GM12875 (cell line): ENCODE data around the gene WDR76.

Experiments
- H3K4me3 ChIP-seq: one replicate; pipeline ENCODE4 v1.5.1; 2011; ENCODE audit warnings: low read depth, low read length, control low read depth
- TF ChIP-seq, protein P1 (sequence below): IDR thresholded peaks from 2 replicates; pipeline ENCODE4 v1.5.1; 2011; ENCODE audit warnings: low read depth, mild to moderate bottlenecking, control low read depth, inconsistent platforms, low read length, moderate library complexity, borderline replicate concordance; ENCODE audit not compliant: insufficient read depth

WDR76 gene

DNA sequence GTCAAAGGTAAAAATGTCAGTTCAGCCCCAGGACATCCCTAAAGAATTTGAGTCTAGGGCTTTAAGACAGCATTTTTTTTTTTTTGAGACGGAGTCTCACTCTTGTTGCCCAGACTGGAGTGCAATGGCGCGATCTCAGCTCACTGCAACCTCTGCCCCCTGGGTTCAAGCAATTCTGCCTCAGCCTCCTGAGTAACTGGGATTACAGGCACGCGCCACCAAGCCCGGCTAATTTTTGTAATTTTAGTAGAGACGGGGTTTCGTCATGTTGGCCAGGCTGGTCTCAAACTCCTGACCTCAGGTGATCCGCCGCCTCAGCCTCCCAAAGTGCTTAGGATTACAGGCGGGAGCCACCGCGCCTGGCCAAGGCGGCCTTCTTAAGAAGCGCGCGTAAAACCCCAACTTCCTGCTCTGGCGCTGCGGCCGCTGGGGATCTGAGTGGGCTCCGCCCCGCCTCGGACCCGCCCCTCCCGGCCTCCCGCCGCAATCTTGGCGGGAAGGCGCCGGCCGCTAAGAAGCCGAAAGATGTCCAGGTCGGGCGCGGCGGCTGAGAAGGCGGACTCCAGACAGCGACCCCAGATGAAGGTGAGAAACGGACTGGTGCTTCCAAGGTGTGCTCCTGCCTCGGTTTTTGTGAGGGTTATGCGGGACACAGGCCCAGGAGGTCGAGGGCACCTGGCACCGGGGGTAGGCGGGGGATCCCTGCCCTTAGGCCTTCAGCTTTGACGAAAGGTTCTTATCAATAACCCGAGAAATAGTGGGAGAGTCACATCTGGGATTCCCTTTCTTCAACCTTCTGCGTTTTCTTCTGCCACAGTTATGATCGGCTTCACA, at the start of gene WDR76:
WDR76 (plus strand) TSS at position 495 of the 834 bp plus-strand sequence; CDS start at position 526, 31 bp downstream.
- peak within 1 kb of the TSS; percentile 89 for H3K4me3 ChIP-seq
- TF ChIP-seq, protein P1, sequence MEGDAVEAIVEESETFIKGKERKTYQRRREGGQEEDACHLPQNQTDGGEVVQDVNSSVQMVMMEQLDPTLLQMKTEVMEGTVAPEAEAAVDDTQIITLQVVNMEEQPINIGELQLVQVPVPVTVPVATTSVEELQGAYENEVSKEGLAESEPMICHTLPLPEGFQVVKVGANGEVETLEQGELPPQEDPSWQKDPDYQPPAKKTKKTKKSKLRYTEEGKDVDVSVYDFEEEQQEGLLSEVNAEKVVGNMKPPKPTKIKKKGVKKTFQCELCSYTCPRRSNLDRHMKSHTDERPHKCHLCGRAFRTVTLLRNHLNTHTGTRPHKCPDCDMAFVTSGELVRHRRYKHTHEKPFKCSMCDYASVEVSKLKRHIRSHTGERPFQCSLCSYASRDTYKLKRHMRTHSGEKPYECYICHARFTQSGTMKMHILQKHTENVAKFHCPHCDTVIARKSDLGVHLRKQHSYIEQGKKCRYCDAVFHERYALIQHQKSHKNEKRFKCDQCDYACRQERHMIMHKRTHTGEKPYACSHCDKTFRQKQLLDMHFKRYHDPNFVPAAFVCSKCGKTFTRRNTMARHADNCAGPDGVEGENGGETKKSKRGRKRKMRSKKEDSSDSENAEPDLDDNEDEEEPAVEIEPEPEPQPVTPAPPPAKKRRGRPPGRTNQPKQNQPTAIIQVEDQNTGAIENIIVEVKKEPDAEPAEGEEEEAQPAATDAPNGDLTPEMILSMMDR = no peak

DNA sequence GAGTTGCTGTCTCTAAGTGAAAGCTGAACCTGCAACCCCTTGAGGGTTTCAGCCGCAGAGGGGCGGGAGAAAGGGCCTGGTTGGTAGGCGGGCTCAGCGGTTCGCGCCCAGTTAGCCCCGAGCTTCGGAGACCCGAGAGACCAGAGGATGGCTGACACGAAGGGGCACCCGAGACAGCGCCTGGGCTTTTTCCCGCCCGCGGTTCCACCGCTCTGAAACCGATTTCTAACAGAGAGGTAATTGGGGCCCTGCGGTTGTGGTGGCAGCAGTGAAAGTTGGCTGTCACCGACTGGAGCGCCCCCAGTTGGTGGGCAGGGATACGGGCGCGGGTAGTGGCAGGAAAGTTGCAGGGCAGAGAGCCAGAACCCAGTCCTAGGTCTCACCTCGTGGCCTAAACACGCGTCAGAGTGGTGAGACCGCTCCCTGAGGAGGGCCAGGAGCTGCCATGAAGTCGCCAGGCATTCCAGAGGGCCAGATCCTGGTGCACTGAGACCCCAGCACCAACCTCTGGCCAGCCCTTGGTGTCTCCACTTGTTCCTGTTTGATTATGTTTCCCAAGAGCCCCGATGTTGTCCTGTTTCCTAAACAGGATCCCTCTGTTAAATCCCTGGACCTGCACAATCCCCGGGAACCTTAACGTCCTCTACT, 49.4 kb upstream of the WDR76 start:
- TF ChIP-seq, protein P1 = peak; percentile 88
- H3K4me3 ChIP-seq = peak overlapping the region; percentile 65

DNA sequence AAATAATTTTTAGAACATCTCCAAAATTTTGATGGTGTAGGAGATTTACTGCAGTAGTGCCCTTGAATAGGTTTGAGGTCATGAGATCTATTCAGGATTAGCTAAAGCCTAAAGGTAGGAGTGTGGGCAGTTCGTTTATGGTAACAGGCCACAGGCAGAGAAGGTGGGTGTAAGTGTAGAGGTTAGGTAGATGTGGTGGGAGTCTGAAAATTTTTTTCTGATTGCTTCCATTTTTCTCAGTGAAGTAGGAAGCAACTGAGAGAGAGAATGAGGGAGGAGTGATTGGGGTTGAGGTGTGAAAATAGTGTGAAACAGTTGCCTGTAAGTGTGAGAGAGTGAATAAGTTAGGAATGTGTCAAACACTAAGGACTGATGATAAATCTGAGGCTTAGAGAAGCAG, 47.8 kb upstream of the WDR76 start:
- H3K4me3 ChIP-seq = no peak overlapping the region

DNA sequence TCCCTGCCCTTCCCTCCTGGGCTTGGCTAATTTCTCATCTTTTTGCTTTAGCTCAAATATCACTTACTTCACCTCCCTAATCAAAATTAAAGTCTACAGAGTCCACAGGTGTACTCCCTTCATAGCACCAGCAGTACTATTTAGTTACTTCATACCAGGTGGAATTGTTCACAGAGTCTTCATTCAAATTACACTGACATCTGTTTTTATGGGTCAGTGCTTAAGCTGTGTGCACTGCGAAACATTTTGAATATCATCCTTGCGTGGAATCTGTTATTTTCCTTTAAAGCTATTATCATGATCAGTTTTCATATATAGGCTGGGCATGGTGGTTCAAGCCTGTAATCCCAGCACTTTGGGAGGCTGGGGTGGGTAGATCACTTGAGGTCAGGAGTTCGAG, 37.4 kb upstream of the WDR76 start:
- TF ChIP-seq, protein P1 = no peak
- no peak overlapping the region for H3K4me3 ChIP-seq

More for the DNA sequence above, 47.8 kb upstream of the WDR76 start:
- TF ChIP-seq, protein P1 = no peak

DNA sequence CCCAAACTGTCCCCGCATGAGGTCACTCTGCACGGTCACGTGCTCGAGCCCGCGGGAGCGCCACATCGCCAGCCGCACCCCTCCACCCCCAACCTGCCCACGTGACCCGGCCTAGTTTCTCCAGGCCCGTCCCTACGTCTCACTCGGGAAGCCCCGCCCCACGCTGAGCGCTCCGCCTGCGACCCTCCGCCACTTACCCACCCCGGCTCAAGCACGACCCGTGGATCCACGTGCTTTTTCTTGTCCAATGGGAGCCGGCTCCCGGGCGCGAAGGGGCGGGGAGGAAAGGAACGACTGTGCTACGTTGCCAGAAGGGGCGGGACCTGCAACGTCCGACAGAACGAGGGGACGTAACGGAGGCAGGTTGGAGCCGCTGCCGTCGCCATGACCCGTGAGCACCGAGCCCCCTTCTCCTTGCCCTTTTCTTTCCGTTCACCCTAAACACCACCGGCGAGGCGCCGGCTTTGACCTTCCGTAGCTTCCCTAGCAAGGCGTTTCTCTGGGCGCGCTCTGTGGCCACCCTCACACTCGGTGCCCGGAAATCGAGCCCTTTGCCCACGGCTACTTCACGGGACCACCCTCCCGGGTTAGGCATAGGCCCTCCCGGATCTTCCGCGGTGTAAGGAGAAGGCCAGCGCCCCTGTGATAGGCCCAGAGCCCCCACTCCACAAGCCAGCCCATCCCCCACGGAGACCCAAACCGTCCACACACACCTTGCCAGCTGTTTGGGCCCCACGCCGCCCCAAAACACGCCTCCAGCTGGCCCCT, 34.6 kb upstream of the WDR76 start, which contains the start of gene SERF2:
SERF2 (plus strand) TSS at position 328 of the 768 bp plus-strand sequence; CDS start at position 385, 57 bp downstream.
- TF ChIP-seq, protein P1 = no peak
- H3K4me3 ChIP-seq = peak within 1 kb of the TSS; percentile 96

DNA sequence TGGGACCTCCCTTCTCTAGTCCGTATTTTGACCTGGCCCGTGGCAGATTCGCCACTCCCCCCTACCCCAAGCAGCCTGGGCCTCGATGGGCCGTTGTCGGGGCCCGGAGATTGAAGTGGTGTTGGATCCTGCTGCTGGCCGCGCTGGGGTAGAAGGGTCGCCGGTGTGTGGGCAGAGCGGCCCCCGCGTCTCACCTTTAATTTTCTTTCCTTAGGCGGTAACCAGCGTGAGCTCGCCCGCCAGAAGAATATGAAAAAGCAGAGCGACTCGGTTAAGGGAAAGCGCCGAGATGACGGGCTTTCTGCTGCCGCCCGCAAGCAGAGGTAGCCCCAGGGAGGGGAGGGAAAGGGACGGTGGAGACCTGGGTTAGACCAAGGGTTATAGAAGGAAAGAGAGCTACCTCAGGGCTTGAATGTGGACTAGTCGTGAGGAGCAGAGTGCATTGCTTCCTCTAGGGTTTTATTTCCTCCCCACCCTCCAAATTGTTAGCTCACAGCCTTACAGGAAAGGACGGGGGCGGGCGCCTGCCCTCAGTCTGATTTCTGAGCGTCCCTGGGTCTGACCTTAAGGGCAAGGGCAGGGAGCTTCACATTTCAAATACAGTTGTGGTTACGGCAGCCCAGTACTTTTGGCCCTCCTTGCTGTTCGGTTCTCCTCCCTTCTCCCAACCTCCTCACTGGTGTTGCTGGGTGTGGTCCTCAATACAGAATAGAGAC, 33.9 kb upstream of the WDR76 start:
- TF ChIP-seq, protein P1 = no peak
- peak overlapping the region; percentile 96 for H3K4me3 ChIP-seq
